ENCODE measurements around the gene TAMM41.

TAMM41 gene

DNA sequence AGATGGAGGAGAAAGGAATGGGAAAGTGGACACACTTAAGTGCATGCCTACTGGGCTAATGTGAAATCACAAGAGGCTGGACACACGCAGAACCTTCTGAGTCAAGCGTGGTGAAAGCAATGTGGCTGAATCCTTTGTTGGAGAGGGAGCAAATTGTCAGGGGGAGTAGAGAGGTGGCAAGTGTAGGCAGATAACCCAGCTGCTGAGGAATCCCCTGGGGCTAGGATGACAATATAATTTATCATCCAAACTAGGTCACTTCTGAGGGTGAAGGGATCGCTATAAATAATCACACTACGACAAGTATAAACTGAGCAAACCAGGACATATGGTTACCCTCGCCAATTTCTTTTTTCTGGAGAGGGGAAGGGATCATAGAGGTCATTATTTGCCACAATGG, 28.7 kb downstream of the TAMM41 start:
- H3K36me3 ChIP-seq (ENCODE audit: insufficient read depth): no peaks in the 10 kb centered on the region

DNA sequence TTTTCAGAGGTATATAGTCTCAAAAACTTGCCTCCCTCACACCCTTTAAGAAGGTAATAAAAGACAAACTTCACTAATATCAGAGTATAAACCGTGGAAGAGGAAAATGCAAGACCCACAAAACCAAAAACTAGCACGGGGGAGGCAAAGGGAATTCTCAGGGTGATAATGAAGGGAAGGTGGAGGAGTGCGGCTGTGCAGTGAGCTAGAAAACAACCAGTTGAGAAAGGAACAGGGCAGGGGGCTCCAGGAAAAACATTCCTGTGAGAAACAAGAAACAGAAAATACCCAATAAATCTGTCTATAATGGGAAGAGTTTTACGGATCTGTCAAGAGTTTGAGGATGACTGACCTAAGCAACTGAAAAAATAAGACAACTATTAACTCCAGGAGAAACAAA, 31.6 kb downstream of the TAMM41 start:
- Histone ChIP-seq H3K79me2 (ENCODE audit: insufficient read depth, low read depth) (no peaks in the 10 kb centered on the region), H3K36me3 (ENCODE audit: insufficient read depth) (no peaks in the 10 kb centered on the region), H3K4me1 (ENCODE audit: low read depth, poor library complexity, severe bottlenecking) (no peaks in the 10 kb centered on the region), H3K9ac (no peak overlapping the region), H3K4me3 (IDR thresholded peaks at IDR 0.05; ENCODE audit: insufficient read depth, low read depth, low read length) (no peak overlapping the region), H4K20me1 (ENCODE audit: insufficient read depth) (no peaks in the 10 kb centered on the region), H3K27ac (no peak overlapping the region), H3K27me3 (ENCODE audit: insufficient read depth, low read depth) (no peaks in the 10 kb centered on the region), H3K4me2 (no peak overlapping the region), H2AFZ (ENCODE audit: low read depth) (no peak overlapping the region)
- TF ChIP-seq, protein P1, sequence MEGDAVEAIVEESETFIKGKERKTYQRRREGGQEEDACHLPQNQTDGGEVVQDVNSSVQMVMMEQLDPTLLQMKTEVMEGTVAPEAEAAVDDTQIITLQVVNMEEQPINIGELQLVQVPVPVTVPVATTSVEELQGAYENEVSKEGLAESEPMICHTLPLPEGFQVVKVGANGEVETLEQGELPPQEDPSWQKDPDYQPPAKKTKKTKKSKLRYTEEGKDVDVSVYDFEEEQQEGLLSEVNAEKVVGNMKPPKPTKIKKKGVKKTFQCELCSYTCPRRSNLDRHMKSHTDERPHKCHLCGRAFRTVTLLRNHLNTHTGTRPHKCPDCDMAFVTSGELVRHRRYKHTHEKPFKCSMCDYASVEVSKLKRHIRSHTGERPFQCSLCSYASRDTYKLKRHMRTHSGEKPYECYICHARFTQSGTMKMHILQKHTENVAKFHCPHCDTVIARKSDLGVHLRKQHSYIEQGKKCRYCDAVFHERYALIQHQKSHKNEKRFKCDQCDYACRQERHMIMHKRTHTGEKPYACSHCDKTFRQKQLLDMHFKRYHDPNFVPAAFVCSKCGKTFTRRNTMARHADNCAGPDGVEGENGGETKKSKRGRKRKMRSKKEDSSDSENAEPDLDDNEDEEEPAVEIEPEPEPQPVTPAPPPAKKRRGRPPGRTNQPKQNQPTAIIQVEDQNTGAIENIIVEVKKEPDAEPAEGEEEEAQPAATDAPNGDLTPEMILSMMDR (conservative IDR thresholded peaks at IDR 0.05; ENCODE audit: low read depth, low read length): no peak

More for the DNA sequence above, 28.7 kb downstream of the TAMM41 start:
- Histone ChIP-seq H3K79me2 (ENCODE audit: insufficient read depth, low read depth) (no peaks in the 10 kb centered on the region), H3K4me1 (ENCODE audit: low read depth, poor library complexity, severe bottlenecking) (no peaks in the 10 kb centered on the region), H3K4me3 (IDR thresholded peaks at IDR 0.05; ENCODE audit: insufficient read depth, low read depth, low read length) (no peak overlapping the region), H3K4me2 (no peak overlapping the region), H4K20me1 (ENCODE audit: insufficient read depth) (no peaks in the 10 kb centered on the region), H3K27ac (no peak overlapping the region), H3K27me3 (ENCODE audit: insufficient read depth, low read depth) (no peaks in the 10 kb centered on the region), H3K9ac (no peak overlapping the region), H2AFZ (ENCODE audit: low read depth) (no peak overlapping the region)
- TF ChIP-seq, protein P1 (conservative IDR thresholded peaks at IDR 0.05; ENCODE audit: low read depth, low read length): no peak

- H3K27ac ChIP-seq: no peak overlapping the region
- H2AFZ ChIP-seq (ENCODE audit: low read depth): no peak overlapping the region
- TF ChIP-seq, protein P1 (conservative IDR thresholded peaks at IDR 0.05; ENCODE audit: low read depth, low read length): no peak
- no peaks in the 10 kb centered on the region for H4K20me1 ChIP-seq (ENCODE audit: insufficient read depth)
- H3K27me3 ChIP-seq (ENCODE audit: insufficient read depth, low read depth): no peaks in the 10 kb centered on the region
- H3K4me2 ChIP-seq: no peak overlapping the region
- no peak overlapping the region for H3K4me3 ChIP-seq (IDR thresholded peaks at IDR 0.05; ENCODE audit: insufficient read depth, low read depth, low read length)
- no peaks in the 10 kb centered on the region for H3K79me2 ChIP-seq (ENCODE audit: insufficient read depth, low read depth)
- no peaks in the 10 kb centered on the region for H3K4me1 ChIP-seq (ENCODE audit: low read depth, poor library complexity, severe bottlenecking)
- H3K9ac ChIP-seq: no peak overlapping the region
- H3K36me3 ChIP-seq (ENCODE audit: insufficient read depth): no peaks in the 10 kb centered on the region
Observed at GRCh38 chr3:11814663-11815062, 32.0 kb downstream of the TAMM41 start.

DNA sequence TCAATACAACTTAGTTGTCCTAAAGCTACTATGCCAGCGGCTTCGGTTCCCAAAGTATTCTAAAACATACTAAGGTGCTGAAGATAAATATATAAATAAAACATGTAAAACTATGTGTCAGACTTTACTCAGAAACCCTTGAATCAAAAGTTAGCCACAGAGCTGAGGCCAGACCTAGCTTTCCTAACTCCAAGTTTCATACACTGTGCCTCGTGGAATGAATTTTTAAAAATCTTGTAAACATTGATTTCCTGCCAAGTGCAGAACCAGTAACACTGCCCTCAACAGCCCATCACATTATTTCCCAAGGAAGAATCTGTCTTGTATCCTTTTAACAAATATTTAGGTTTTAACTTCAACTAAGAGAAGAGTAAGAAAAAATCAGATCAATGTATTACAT, 36.4 kb downstream of the TAMM41 start:
- Histone ChIP-seq H4K20me1 (ENCODE audit: insufficient read depth) (no peaks in the 10 kb centered on the region), H3K27ac (no peak overlapping the region), H3K9ac (no peak overlapping the region), H3K36me3 (ENCODE audit: insufficient read depth) (no peaks in the 10 kb centered on the region), H3K4me1 (ENCODE audit: low read depth, poor library complexity, severe bottlenecking) (no peaks in the 10 kb centered on the region), H3K27me3 (ENCODE audit: insufficient read depth, low read depth) (no peaks in the 10 kb centered on the region), H2AFZ (ENCODE audit: low read depth) (no peak overlapping the region), H3K4me2 (no peak overlapping the region), H3K79me2 (ENCODE audit: insufficient read depth, low read depth) (no peaks in the 10 kb centered on the region), H3K4me3 (IDR thresholded peaks at IDR 0.05; ENCODE audit: insufficient read depth, low read depth, low read length) (no peak overlapping the region)
- TF ChIP-seq, protein P1 (conservative IDR thresholded peaks at IDR 0.05; ENCODE audit: low read depth, low read length): no peak
